Left ventricle myocardium superior (tissue), 1 donor: ENCODE measurements around the gene KCNJ5. TPM values are rescaled to one million over a fixed set of nuclear protein-coding genes. Genes with fewer than 3 reads are reported as not detected.

Experiments used
- ATAC-seq: fragments of 200-7000 bp; cut with Tn5 transposase; one replicate; pipeline ENCODE4 v1.9.1; 2020; ENCODE audit warnings: mild to moderate bottlenecking, moderate library complexity
- DNase-seq: peaks from one replicate; pipeline ENCODE4 v3.0.0-alpha.2; 2020
- intact Hi-C: fragments of 100-400 bp; cut with micrococcal nuclease; formaldehyde crosslinking; loops from one replicate; pipeline ENCODE4 v1.11.0; 2022
- total RNA-seq: library from RNA; stranded (reverse); fragmentation: NEBNext Ultra II Directional; extraction: Animal tissue kit (Norgen Biotek cat#: 25700); gene quantifications from one replicate; pipeline ENCODE4 v1.2.1, GENCODE V29; 2021
- donor health status: DM: no; HTN: yes; CAD: no; lungs with severe emphysema.

The KCNJ5 gene
- total RNA-seq, 1 donor from 2014 or later, result 7.2 TPM

GRCh38 chr11:128892866-128893565 lies 1.9 kb downstream of the KCNJ5 start:
- ATAC-seq, result no peak
- no peak for DNase-seq

GRCh38 chr11:128893578-128894285 lies 2.6 kb downstream of the KCNJ5 start:
- intact Hi-C loops, result no loop called here
- ATAC-seq, result peak; percentile 56
- DNase-seq, result peak; percentile 48

More at GRCh38 chr11:128892866-128893565, 1.9 kb downstream of the KCNJ5 start:
- intact Hi-C loops, result no loop called here

GRCh38 chr11:128894286-128894681 lies 3.1 kb downstream of the KCNJ5 start:
- no peak for DNase-seq
- ATAC-seq, result no peak
- intact Hi-C loops, result no loop called here

- DNase-seq (peak; percentile 85), ATAC-seq (peak; percentile 83)
- intact Hi-C loops, result no loop called here
Measured at GRCh38 chr11:128894685-128895084, 3.5 kb downstream of the KCNJ5 start.

GRCh38 chr11:128895526-128895925 lies 4.4 kb downstream of the KCNJ5 start:
- peak; percentile 26 for ATAC-seq
- peak; percentile 49 for DNase-seq
- intact Hi-C loops, result no loop called here

- DNase-seq, result no peak
- intact Hi-C loops, result no loop called here
Measured at GRCh38 chr11:128896356-128896755, 5.2 kb downstream of the KCNJ5 start.

GRCh38 chr11:128897826-128898225 lies 6.7 kb downstream of the KCNJ5 start:
- intact Hi-C loops, result no loop called here
- no peak for ATAC-seq
- no peak for DNase-seq

More at GRCh38 chr11:128896356-128896755, 5.2 kb downstream of the KCNJ5 start:
- ATAC-seq, result no peak

GRCh38 chr11:128898580-128899344 lies 7.6 kb downstream of the KCNJ5 start:
- intact Hi-C loops, result no loop called here
- no peak for ATAC-seq
- peak; percentile 66 for DNase-seq

- ATAC-seq (no peak), DNase-seq (peak; percentile 48)
- intact Hi-C loops, result no loop called here
Measured at GRCh38 chr11:128900468-128900867, 9.3 kb downstream of the KCNJ5 start.

- ATAC-seq, result no peak
- intact Hi-C loops, result no loop called here
- DNase-seq, result no peak
Measured at GRCh38 chr11:128901653-128902514, 10.7 kb downstream of the KCNJ5 start.

GRCh38 chr11:128902515-128903066 lies 11.4 kb downstream of the KCNJ5 start:
- ATAC-seq, result no peak
- intact Hi-C loops, result no loop called here
- no peak for DNase-seq

GRCh38 chr11:128903248-128904061 lies 12.3 kb downstream of the KCNJ5 start:
- peak; percentile 13 for ATAC-seq
- DNase-seq, result peak; percentile 60
- intact Hi-C loops, result no loop called here

- intact Hi-C loops, result no loop called here
- ATAC-seq (no peak), DNase-seq (no peak)
Measured at GRCh38 chr11:128904303-128904655, 13.1 kb downstream of the KCNJ5 start.

- ATAC-seq (peak; percentile 71), DNase-seq (peak; percentile 69)
- intact Hi-C loops, result no loop called here
Measured at GRCh38 chr11:128904656-128905344, 13.6 kb downstream of the KCNJ5 start.

- peak; percentile 72 for ATAC-seq
- peak; percentile 53 for DNase-seq
- intact Hi-C loops, result no loop called here
Measured at GRCh38 chr11:128905345-128906184, 14.4 kb downstream of the KCNJ5 start.

GRCh38 chr11:128906185-128907050 lies 15.3 kb downstream of the KCNJ5 start:
- ATAC-seq (peak; percentile 8), DNase-seq (no peak)
- intact Hi-C loops, result no loop called here
